ENCODE results near the gene ERP27.
A peak's percentile ranks its signal among the peaks of the same experiment; 100 is the strongest.

ERP27 gene

DNA sequence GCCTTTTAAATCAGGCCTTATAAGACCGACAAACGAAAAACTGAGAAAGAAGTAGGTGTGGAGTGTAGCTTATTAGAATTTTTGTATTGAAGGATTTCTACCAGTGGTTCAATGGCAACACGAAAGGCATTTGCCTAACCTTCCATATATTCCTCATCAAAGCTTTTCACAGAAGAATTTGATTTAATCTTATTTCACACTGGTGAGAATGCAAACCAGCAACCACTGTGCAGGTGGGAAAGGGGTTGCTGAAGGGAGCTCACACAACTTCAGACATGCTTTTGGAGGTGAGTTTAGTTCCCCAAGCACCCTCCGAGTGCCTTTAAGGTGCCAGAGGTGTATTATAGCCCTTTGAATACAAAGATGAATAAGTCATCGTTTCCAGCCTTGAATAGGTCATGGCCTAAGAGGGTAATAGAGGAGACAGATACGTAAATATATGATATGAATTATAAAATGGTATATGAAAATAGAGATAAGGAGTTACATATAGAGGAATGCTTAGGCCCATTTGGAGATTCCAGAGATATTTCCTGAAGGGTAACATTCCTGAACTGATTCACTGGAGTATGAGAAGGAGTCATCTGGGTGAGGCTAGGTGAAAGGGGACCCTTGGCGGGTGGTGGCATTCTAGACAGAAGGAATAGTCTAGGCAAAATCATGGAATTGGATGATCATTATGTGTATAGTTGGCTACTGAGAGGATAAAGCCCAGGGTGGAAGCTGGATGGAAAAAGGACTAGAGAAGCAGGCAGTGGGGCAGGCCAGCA is 6.4 kb downstream of the ERP27 start:
- no peak for DNase-seq

DNA sequence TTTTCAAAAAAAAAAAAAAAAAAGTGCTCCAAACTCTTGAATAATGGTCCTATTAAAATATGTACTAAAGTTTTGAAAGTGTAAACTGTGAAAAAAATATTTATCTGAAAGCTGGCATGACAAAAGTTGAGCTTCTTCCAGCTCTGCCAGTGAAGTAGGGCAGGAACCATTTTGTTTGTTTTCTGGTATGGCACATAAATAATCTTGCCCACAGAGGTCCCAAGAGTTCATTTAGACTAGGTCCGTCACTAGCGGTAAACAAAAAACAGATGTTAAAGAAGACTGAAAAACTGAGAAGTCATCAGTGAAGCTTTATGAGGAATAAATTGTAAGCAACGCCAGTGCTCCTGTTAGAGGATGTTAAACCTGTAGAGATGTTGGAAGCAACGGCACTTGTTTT is 7.0 kb downstream of the ERP27 start:
- no peak for DNase-seq

- DNase-seq = no peak
Observed at GRCh38 chr12:14930299-14930698, 8.0 kb downstream of the ERP27 start.

GRCh38 chr12:14928931-14929330 is 9.4 kb downstream of the ERP27 start:
- DNase-seq = no peak

- no peak for DNase-seq
Observed at GRCh38 chr12:14927267-14927666, 11.1 kb downstream of the ERP27 start.

GRCh38 chr12:14924541-14924940 is 13.8 kb downstream of the ERP27 start:
- DNase-seq = no peak

GRCh38 chr12:14923944-14924343 is 14.4 kb downstream of the ERP27 start:
- DNase-seq = no peak

- DNase-seq = no peak
Observed at GRCh38 chr12:14921218-14921617, 17.1 kb downstream of the ERP27 start.

DNA sequence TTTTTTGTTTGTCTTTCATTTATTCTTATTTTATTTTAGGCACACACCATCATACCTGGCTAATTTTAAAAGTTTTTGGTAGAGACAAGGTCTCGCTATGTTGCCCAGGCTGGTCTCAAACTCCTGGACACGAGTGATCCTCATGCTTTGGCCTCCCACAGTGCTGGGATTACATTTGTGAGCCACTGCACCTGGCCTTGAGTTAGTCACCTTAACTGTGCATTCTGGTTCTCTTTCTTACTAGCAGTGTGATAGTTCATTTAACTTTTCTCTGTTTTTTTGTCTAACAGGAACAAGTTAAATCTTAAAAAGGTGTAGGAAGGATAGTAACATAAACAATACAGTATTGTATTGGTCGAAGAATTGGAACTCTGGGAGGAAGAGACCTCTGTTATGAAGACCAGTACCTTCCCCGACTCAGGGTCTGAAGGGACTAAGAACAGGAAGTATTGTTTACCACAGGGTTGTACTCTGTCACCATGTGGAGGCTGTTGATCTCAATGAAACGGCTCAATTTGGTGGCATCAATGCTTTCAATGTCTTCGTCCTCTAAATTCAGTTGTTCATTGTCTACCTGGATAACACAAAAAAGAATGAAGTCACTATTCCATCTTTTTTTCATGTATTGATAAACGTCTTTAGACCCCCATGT is 17.7 kb downstream of the ERP27 start:
- no peak for DNase-seq

DNA sequence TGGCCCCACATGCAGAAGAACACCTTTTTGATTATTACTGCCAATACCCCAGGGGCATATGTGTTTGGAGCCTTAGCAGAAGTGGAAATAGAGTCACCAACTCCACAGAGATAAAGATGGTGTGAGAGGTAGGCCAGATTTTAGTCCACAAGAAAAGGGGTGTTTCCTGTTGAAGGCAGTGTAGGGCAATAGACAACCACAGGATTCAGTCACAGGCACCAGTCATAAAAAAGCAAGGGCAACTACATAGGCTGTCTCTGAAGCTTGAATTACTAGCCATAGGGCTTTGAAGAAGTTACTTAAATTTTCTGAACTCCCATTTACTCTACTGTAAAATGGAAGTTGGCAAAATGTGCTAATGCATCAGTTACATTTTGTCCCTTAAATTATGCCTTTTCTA is 18.9 kb downstream of the ERP27 start:
- no peak for DNase-seq

- DNase-seq = no peak
Observed at GRCh38 chr12:14915736-14916135, 22.6 kb downstream of the ERP27 start.

DNA sequence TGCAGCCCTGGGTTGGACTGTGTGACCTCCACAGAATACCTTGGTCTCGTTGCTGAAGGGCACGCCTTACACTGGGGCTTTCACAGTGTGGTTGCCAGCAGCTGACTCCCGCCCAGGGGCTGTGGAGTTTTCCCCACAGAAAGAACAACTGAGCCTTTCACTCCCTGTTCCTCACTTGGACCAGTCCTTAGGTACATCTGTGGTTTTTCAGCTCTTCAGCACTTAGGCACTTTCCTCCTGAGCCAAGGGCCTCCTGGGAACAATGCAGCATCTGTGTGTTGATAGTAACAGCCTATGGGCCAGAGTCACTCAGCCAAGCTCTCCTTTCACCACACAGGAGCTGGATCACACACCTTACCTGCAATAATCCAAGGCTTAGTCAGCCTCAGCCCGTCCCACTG is 25.0 kb downstream of the ERP27 start:
- DNase-seq = no peak

- no peak for DNase-seq
Observed at GRCh38 chr12:14911131-14911530, 27.2 kb downstream of the ERP27 start.

GRCh38 chr12:14910090-14910915 is 28.0 kb downstream of the ERP27 start:
- DNase-seq = peak; percentile 57

DNA sequence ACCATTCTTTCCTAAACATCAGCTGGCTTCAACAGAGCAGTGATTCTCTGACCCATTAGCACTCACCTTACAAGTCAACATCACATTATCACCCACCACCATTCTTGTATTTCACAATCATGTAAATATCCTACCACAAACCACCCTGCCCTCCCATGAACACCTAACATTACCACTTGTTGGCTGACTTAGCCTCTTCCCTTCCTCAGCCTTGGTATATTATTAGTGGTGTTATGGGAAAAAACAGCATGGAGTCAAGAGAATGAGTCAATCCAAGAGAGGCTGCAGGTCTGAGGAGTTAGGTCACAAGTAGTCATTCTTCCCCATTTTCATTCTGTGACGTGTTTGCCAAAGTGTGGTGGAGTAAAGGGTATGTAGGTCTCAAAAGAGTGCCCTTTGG is 30.4 kb downstream of the ERP27 start:
- DNase-seq = peak; percentile 52

- no peak for DNase-seq
Observed at GRCh38 chr12:14906114-14906513, 32.2 kb downstream of the ERP27 start.

DNA sequence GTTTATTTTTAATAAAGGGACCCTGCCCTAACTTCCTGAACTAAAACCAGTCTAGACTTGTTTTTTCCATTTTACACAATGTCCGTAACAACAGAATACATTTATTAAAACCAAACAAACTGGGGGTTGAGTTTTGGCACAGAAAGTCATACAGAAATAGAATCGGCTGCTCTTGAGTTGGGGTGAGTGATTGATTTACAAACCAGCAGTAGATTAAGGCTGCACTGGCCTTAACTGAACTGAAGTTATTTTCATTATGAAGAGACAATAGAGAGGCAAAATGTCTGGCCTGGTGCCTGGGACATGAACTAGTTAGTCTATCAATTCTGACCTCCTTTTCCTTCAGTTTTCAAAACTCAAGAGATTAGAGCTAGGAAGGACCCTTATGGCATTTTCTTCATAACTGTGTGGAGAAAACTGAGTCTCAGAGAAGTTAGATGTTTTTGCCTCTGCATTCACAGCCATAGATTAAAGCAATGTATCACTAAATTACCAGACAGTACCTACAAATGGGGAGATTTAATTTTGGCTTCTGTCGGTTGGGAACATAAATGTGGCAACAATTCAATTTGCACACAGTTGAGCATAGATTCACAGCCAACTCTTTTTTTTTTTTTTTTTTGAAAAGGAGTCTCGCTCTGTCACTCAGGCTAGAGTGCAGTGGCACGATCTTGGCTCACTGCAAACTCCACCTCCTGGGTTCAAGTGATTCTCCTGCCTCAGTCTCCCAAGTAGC is 32.9 kb downstream of the ERP27 start:
- DNase-seq = no peak

- DNase-seq = no peak
Observed at GRCh38 chr12:14904854-14905253, 33.5 kb downstream of the ERP27 start.

GRCh38 chr12:14903386-14904098 is 34.8 kb downstream of the ERP27 start:
- DNase-seq = no peak

DNA sequence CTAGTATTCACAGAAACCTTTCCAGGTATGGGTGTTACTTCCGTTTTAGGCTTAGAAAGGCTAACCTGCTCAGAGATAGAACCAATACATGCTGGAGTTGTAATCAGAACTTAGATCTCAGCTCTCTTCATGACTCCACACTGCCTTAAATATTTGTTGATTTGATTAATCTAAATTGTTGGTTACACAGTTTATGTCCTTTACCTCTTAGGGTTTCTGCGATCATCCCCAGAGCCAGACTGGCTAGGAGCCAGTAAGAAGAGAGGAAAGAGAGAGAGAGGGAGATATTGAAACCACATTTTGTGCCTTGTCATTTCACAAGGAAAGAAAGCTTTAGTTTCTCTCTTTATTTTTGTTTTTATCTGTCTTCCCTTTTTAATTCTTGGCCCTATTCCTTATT is 35.9 kb downstream of the ERP27 start:
- no peak for DNase-seq

GRCh38 chr12:14901228-14901562 is 37.1 kb downstream of the ERP27 start:
- DNase-seq = no peak

DNA sequence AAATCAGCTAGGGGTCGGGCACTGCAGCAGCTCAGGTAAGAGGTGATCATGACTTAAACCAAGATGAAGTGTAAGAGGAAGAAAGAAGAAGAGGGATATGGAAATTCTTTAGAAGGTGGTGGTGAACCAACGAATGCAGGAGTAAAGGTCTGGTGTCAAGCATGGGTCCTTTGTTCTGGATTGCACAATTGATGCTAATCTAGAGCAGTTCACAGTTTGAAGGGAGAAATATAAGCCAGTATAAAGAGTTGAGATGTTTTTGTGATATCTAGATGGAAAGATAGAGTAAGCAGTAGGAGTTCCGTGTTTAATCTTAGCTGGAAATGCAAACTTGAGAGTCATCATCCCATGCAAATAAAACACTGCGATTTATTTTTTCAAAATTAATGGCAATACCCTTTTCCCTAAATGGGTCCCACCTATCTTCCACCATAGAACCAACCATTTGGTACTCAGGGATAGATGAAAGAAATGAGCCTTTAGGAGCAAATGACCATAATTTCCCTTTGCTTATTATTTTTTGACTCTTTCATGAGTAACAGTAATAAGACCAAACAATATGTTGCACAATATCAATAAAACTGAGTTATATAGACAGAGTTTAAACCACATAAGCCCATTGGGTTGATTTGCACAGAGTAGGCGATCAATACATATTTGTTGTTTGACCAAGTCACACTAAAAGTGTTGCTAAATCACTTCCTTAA is 37.7 kb downstream of the ERP27 start:
- no peak for DNase-seq
